Measurements from ENCODE around the gene SPHKAP. TPM values are rescaled to one million over a fixed set of nuclear protein-coding genes. Genes with fewer than 3 reads are reported as not detected.

The SPHKAP gene
- total and polyA plus RNA-seq, 2 donors (not counting 3 experiments of a cell fraction or from before 2014, with no cell fraction given) = not detected

DNA sequence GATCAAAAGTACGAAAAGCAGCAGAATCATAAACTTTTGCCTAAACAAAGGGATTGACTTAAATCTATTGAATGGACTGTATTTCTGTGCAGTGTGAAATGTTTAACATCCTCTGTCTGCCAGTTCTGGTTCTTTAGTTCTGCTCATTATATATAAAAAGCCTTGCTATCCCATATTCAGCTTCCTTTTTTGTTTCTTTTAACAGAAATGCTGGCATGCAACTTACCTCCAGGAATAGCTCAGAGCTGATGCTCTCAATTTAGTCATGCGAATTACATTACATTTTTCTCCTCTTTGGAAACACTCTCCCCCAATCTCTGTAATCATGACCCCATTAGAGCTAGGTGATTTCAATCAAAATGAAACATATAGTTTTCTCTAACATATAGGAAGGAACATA, 73.6 kb downstream of the SPHKAP start:
- Histone ChIP-seq H3K36me3 (ENCODE audit: control insufficient read depth in 2 of 2, extremely low read depth in 1 of 2, insufficient read depth in 2 of 2, low read length in 2 of 2) (no peaks in the 10 kb centered on the region), H2AFZ (ENCODE audit: low read depth, low read length) (no peak overlapping the region), H3K79me2 (ENCODE audit: control insufficient read depth, insufficient read depth, low read length) (no peaks in the 10 kb centered on the region), H3K9ac (replicated peaks; ENCODE audit: extremely low read depth, insufficient read depth, low read length) (no peak overlapping the region), H3K9me3 (replicated peaks; ENCODE audit: control insufficient read depth, insufficient read depth, low read length) (peaks cover 4% of the 10 kb centered on the region), H3K9me1 (replicated peaks; ENCODE audit: control insufficient read depth, extremely low read depth, insufficient read depth, low read length) (no peaks in the 10 kb centered on the region), H3K4me3 (replicated peaks in 1 of 3; ENCODE audit: insufficient read depth in 1 of 3, low read depth in 1 of 3, low read length in 3 of 3) (no peak overlapping the region), H3K27me3 (ENCODE audit: control insufficient read depth in 2 of 2, insufficient read depth in 2 of 2, low read length in 2 of 2) (no peaks in the 10 kb centered on the region), H3K27ac (ENCODE audit: insufficient read depth, low read depth, low read length) (no peak overlapping the region), H3K4me2 (ENCODE audit: insufficient read depth, low read length) (no peak overlapping the region), H4K20me1 (replicated peaks; ENCODE audit: control insufficient read depth, extremely low read depth, insufficient read depth, low read length) (no peaks in the 10 kb centered on the region), H3K4me1 (ENCODE audit: control insufficient read depth, extremely low read depth, insufficient read depth, low read length) (no peaks in the 10 kb centered on the region)
- intact Hi-C loops (cut with micrococcal nuclease) (no loop called here), dilution Hi-C loops (cut with MboI; ENCODE audit: extremely low pct_ligation_motif_present, low sequenced_read_pairs) (no loop called here)
- ChIA-PET CTCF (no interaction called here), POLR2A (no interaction called here)
- DNase-seq (ENCODE audit: low read depth, low spot score) (no peak), FAIRE-seq (no peak)
- no peak for TF ChIP-seq FOS (IDR thresholded peaks at IDR 0.05; ENCODE audit: borderline replicate concordance, insufficient read depth, low read length)
- no peak for TF ChIP-seq POLR2AphosphoS5 (IDR thresholded peaks at IDR 0.05; ENCODE audit: insufficient read depth, low read depth, low read length)
- TF ChIP-seq EZH2 (IDR thresholded peaks at IDR 0.05; ENCODE audit: borderline replicate concordance, low read depth, low read length, severe bottlenecking) = no peak
- TF ChIP-seq JUN (IDR thresholded peaks at IDR 0.05; ENCODE audit: borderline replicate concordance, insufficient read depth, insufficient read length, low read depth) = no peak
- TF ChIP-seq, protein P1, sequence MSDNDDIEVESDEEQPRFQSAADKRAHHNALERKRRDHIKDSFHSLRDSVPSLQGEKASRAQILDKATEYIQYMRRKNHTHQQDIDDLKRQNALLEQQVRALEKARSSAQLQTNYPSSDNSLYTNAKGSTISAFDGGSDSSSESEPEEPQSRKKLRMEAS (IDR thresholded peaks at IDR 0.05; ENCODE audit: insufficient read depth, insufficient read length) = no peak
- TF ChIP-seq, protein P2, sequence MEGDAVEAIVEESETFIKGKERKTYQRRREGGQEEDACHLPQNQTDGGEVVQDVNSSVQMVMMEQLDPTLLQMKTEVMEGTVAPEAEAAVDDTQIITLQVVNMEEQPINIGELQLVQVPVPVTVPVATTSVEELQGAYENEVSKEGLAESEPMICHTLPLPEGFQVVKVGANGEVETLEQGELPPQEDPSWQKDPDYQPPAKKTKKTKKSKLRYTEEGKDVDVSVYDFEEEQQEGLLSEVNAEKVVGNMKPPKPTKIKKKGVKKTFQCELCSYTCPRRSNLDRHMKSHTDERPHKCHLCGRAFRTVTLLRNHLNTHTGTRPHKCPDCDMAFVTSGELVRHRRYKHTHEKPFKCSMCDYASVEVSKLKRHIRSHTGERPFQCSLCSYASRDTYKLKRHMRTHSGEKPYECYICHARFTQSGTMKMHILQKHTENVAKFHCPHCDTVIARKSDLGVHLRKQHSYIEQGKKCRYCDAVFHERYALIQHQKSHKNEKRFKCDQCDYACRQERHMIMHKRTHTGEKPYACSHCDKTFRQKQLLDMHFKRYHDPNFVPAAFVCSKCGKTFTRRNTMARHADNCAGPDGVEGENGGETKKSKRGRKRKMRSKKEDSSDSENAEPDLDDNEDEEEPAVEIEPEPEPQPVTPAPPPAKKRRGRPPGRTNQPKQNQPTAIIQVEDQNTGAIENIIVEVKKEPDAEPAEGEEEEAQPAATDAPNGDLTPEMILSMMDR (IDR thresholded peaks at IDR 0.05; ENCODE audit: extremely low read depth in 1 of 2, insufficient read depth in 1 of 2, low read depth in 1 of 2, low read length in 2 of 2) = no peak
- TF ChIP-seq GATA2 (IDR thresholded peaks at IDR 0.05; ENCODE audit: insufficient read depth, insufficient read length, low read depth, low read length) = no peak
- no TSS peak for BruUV-seq (replicated peaks)

All from endothelial cell of umbilical vein (primary cell).